Measurements from ENCODE around the gene TK2. TPM values are rescaled to one million over a fixed set of nuclear protein-coding genes. Genes with fewer than 3 reads are reported as not detected.

The TK2 gene
- total RNA-seq, 1 donor from 2014 or later, result 33.2 TPM

DNA sequence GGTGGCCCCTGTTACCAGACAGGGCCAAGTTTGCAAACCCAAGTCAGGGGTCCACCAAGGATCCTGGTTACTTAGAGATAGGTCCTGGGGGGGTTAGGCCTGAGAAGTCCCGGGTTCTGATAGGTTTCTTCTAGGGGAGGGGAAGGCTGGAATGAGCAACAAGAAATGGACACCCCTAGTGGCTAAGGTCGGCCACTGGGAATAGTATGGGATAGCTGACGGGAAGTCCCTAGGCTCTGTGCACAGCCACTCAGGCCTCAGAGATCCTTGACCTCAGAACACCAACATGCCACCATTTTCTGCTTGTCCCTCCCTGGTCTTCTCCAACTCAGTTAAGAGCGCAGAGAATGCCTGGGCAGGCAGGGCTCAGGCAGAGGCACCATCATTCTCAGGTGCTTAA, 13.4 kb downstream of the TK2 start:
- no peak for DNase-seq (ENCODE audit: extremely low spot score, unreplicated experiment)
- H3K27me3 Mint-ChIP-seq (ENCODE audit: unreplicated experiment), result no peaks in the 10 kb centered on the region

GRCh38 chr16:66534376-66534799, 15.5 kb downstream of the TK2 start:
- Mint-ChIP-seq H3K27ac (ENCODE audit: unreplicated experiment) (no peak overlapping the region), H3K4me1 (ENCODE audit: unreplicated experiment) (no peaks in the 10 kb centered on the region), H3K9me3 (ENCODE audit: unreplicated experiment) (no peaks in the 10 kb centered on the region), H3K36me3 (ENCODE audit: unreplicated experiment) (peaks cover 40% of the 10 kb centered on the region), H3K4me3 (ENCODE audit: unreplicated experiment) (no peak overlapping the region), H3K27me3 (ENCODE audit: unreplicated experiment) (no peaks in the 10 kb centered on the region)
- TF ChIP-seq, protein P1, sequence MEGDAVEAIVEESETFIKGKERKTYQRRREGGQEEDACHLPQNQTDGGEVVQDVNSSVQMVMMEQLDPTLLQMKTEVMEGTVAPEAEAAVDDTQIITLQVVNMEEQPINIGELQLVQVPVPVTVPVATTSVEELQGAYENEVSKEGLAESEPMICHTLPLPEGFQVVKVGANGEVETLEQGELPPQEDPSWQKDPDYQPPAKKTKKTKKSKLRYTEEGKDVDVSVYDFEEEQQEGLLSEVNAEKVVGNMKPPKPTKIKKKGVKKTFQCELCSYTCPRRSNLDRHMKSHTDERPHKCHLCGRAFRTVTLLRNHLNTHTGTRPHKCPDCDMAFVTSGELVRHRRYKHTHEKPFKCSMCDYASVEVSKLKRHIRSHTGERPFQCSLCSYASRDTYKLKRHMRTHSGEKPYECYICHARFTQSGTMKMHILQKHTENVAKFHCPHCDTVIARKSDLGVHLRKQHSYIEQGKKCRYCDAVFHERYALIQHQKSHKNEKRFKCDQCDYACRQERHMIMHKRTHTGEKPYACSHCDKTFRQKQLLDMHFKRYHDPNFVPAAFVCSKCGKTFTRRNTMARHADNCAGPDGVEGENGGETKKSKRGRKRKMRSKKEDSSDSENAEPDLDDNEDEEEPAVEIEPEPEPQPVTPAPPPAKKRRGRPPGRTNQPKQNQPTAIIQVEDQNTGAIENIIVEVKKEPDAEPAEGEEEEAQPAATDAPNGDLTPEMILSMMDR (IDR thresholded peaks at IDR 0.05), result no peak
- no peak for DNase-seq (ENCODE audit: extremely low spot score, unreplicated experiment)

More for the DNA sequence above, 13.4 kb downstream of the TK2 start:
- TF ChIP-seq, protein P1 (IDR thresholded peaks at IDR 0.05), result no peak
- H3K9me3 Mint-ChIP-seq (ENCODE audit: unreplicated experiment), result no peaks in the 10 kb centered on the region
- H3K36me3 Mint-ChIP-seq (ENCODE audit: unreplicated experiment), result peaks cover 33% of the 10 kb centered on the region
- no peak overlapping the region for H3K27ac Mint-ChIP-seq (ENCODE audit: unreplicated experiment)
- no peak overlapping the region for H3K4me3 Mint-ChIP-seq (ENCODE audit: unreplicated experiment)
- no peaks in the 10 kb centered on the region for H3K4me1 Mint-ChIP-seq (ENCODE audit: unreplicated experiment)

GRCh38 chr16:66529475-66529874, 20.4 kb downstream of the TK2 start:
- H3K27ac Mint-ChIP-seq (ENCODE audit: unreplicated experiment), result no peak overlapping the region
- peaks cover 51% of the 10 kb centered on the region for H3K36me3 Mint-ChIP-seq (ENCODE audit: unreplicated experiment)
- DNase-seq (ENCODE audit: extremely low spot score, unreplicated experiment), result no peak
- no peaks in the 10 kb centered on the region for H3K4me1 Mint-ChIP-seq (ENCODE audit: unreplicated experiment)
- H3K27me3 Mint-ChIP-seq (ENCODE audit: unreplicated experiment), result no peaks in the 10 kb centered on the region
- H3K9me3 Mint-ChIP-seq (ENCODE audit: unreplicated experiment), result no peaks in the 10 kb centered on the region
- no peak overlapping the region for H3K4me3 Mint-ChIP-seq (ENCODE audit: unreplicated experiment)
- TF ChIP-seq, protein P1 (IDR thresholded peaks at IDR 0.05), result no peak

DNA sequence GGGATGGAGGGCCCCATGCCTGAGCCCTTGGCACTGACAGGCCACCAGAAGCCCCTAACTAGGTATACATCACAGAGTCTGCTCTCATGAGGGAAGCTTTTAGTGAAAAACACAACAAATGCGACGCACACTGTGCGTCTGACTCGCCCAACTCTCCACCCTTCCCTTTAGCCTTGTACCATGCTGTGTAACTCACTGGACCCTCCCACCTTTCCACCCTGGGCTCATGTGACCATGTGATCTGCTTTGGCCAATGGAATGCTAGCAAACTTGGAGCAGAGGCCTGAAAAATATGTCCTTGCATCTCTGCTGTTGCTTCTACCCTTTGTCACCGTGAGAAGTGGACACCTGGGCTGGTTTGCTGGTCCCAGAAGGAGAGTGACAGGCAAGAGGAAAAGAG, 21.6 kb downstream of the TK2 start:
- TF ChIP-seq, protein P1 (IDR thresholded peaks at IDR 0.05), result no peak
- H3K27me3 Mint-ChIP-seq (ENCODE audit: unreplicated experiment), result no peaks in the 10 kb centered on the region
- H3K36me3 Mint-ChIP-seq (ENCODE audit: unreplicated experiment), result peaks cover 47% of the 10 kb centered on the region
- no peaks in the 10 kb centered on the region for H3K9me3 Mint-ChIP-seq (ENCODE audit: unreplicated experiment)
- peaks cover 2% of the 10 kb centered on the region for H3K4me1 Mint-ChIP-seq (ENCODE audit: unreplicated experiment)
- H3K4me3 Mint-ChIP-seq (ENCODE audit: unreplicated experiment), result no peak overlapping the region
- DNase-seq (ENCODE audit: extremely low spot score, unreplicated experiment), result no peak
- no peak overlapping the region for H3K27ac Mint-ChIP-seq (ENCODE audit: unreplicated experiment)

DNA sequence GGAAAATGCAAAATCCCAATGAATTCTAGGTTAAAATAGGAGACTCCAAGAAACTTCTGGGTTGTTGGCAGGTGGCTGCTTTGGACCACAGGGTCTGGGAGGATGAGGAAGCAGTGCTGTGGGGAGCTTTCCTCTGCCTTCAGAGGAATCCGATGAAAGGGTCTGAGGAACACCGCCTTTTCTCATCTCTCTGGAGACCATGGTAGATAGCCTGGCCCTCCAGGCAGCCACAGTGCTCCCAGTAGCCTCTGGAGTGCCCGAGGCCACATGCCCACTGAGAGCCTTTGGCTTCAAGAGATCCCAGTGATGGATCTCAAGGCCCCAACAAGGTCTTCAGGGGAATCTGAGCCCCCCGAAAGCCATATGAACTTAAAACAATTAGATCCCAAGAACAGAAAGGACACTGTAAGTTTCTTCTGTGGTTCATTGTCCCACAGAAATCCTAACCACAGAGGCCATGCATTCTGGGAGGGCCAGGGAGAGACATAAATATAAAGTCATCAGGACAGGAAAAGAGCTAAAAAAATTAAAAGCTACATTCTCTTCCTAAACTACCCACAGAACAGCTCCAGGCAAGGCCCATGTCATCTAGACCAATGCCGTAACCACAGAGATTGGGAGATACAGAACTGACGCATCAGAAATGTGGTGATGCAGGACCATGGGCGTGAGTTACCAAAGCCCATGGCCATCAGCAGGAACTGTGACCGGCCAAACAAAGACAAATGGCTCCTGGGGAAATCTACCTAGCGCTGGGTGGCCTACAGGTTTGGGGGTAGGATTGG, 24.3 kb downstream of the TK2 start:
- Mint-ChIP-seq H3K4me3 (ENCODE audit: unreplicated experiment) (no peak overlapping the region), H3K27ac (ENCODE audit: unreplicated experiment) (no peak overlapping the region)

More for the DNA sequence above, 24.3 kb downstream of the TK2 start:
- no peaks in the 10 kb centered on the region for H3K27me3 Mint-ChIP-seq (ENCODE audit: unreplicated experiment)
- peaks cover 31% of the 10 kb centered on the region for H3K36me3 Mint-ChIP-seq (ENCODE audit: unreplicated experiment)
- H3K4me1 Mint-ChIP-seq (ENCODE audit: unreplicated experiment), result peaks cover 26% of the 10 kb centered on the region
- TF ChIP-seq, protein P1 (IDR thresholded peaks at IDR 0.05), result no peak
- no peak for DNase-seq (ENCODE audit: extremely low spot score, unreplicated experiment)
- H3K9me3 Mint-ChIP-seq (ENCODE audit: unreplicated experiment), result no peaks in the 10 kb centered on the region

Measured in osteocyte (in vitro differentiated cells).